Endothelial cell of umbilical vein (primary cell): ENCODE measurements around the gene BMP10. TPM values are rescaled to one million over a fixed set of nuclear protein-coding genes. Genes with fewer than 3 reads are reported as not detected.

Experiments
- BruUV-seq: library from RNA; stranded (reverse); fragments of 400-500 nt; replicated peaks from 2 replicates; lab custom pipeline; 2021; lab: Mats Ljungman, UMichigan
- CTCF ChIA-PET: fragments of 300-600, 350-600 bp; sonication (Branson Sonifier 250); formaldehyde crosslinking; loops from one replicate; lab custom pipeline; 2021; ENCODE audit warnings: antibody characterized with exemption, inconsistent platforms; lab: Charles Lee
- POLR2A ChIA-PET: fragments of 300-600, 350-600 bp; sonication (Branson Sonifier 250); formaldehyde crosslinking; loops from one replicate; lab custom pipeline; 2021; ENCODE audit warnings: antibody characterized with exemption, inconsistent platforms; lab: Charles Lee
- DNase-seq: peaks from one replicate; pipeline ENCODE4 v3.0.0-alpha.2; 2011; ENCODE audit warnings: low read depth, low spot score
- FAIRE-seq: peaks from 2 replicates; lab custom pipeline; 2011; peaks lifted over from hg19 to GRCh38; lab: Jason Lieb, UNC
- H2AFZ ChIP-seq: 2 replicates; pipeline ENCODE4 v1.6.0; 2012; ENCODE audit warnings: low read depth, low read length, control low read depth, inconsistent platforms
- H3K27ac ChIP-seq: 2 replicates; pipeline ENCODE4 v1.5.1; 2011; ENCODE audit warnings: low read depth, mild to moderate bottlenecking, control low read depth, low read length, moderate library complexity; ENCODE audit not compliant: insufficient read depth
- H3K27me3 ChIP-seq, 2 experiments: 2 replicates each; pipeline versions ENCODE4 v1.6.0 to v1.6.1; 2011; ENCODE audit warnings: low read length in 2 of 2, mixed read lengths in 1 of 2; ENCODE audit not compliant: control insufficient read depth in 2 of 2, insufficient read depth in 2 of 2
- H3K36me3 ChIP-seq, 2 experiments: 2 replicates in 1 of 2; 3 replicates in 1 of 2; pipeline ENCODE4 v1.5.1; 2011; ENCODE audit warnings: low read length in 2 of 2, mild to moderate bottlenecking in 1 of 2, moderate library complexity in 1 of 2; ENCODE audit not compliant: control insufficient read depth in 2 of 2, insufficient read depth in 2 of 2; ENCODE audit errors: extremely low read depth in 1 of 2
- H3K4me1 ChIP-seq: 3 replicates; pipeline ENCODE4 v1.5.1; 2011; ENCODE audit warnings: mild to moderate bottlenecking, low read length; ENCODE audit not compliant: control insufficient read depth, insufficient read depth; ENCODE audit errors: extremely low read depth
- H3K4me2 ChIP-seq: 2 replicates; pipeline ENCODE4 v1.6.1; 2011; ENCODE audit warnings: low read length, control low read depth, mixed read lengths; ENCODE audit not compliant: insufficient read depth
- H3K4me3 ChIP-seq, 3 experiments: fragments of 200-600 bp in 1 of 3; sonication (generic), shearing (Covaris generic) in 1 of 3; replicated peaks in 1 of 3; 2 replicates each; pipeline ENCODE4 v1.5.1; 2011 to 2016; ENCODE audit warnings: control low read depth in 3 of 3, low read length in 3 of 3, mild to moderate bottlenecking in 2 of 3, inconsistent platforms in 1 of 3, low read depth in 1 of 3, moderate library complexity in 1 of 3; ENCODE audit not compliant: insufficient read depth in 1 of 3
- H3K79me2 ChIP-seq: 2 replicates; pipeline ENCODE4 v1.6.0; 2012; ENCODE audit warnings: low read length, inconsistent platforms; ENCODE audit not compliant: control insufficient read depth, insufficient read depth
- H3K9ac ChIP-seq: replicated peaks from 2 replicates; pipeline ENCODE3; 2011; ENCODE audit warnings: low read length, control low read depth; ENCODE audit not compliant: insufficient read depth; ENCODE audit errors: extremely low read depth
- H3K9me1 ChIP-seq: replicated peaks from 3 replicates; pipeline ENCODE4 v1.6.0; 2011; ENCODE audit warnings: mild to moderate bottlenecking, low read length; ENCODE audit not compliant: control insufficient read depth, insufficient read depth; ENCODE audit errors: extremely low read depth
- H3K9me3 ChIP-seq: replicated peaks from 2 replicates; pipeline ENCODE4 v1.5.1; 2012; ENCODE audit warnings: low read length, inconsistent platforms; ENCODE audit not compliant: control insufficient read depth, insufficient read depth
- H4K20me1 ChIP-seq: replicated peaks from 2 replicates; pipeline ENCODE3; 2011; ENCODE audit warnings: mild to moderate bottlenecking, low read length; ENCODE audit not compliant: control insufficient read depth, insufficient read depth; ENCODE audit errors: extremely low read depth
- CTCF ChIP-seq, 2 donors: IDR thresholded peaks; 1 replicate in 1 of 2; 2 replicates in 1 of 2; pipeline ENCODE4 v1.5.1; 2011; ENCODE audit warnings: low read length in 2 of 2, mild to moderate bottlenecking in 2 of 2, moderate library complexity in 2 of 2, control low read depth in 1 of 2, inconsistent platforms in 1 of 2, low read depth in 1 of 2; ENCODE audit not compliant: insufficient read depth in 1 of 2; ENCODE audit errors: extremely low read depth in 1 of 2
- EZH2 ChIP-seq: IDR thresholded peaks from 2 replicates; pipeline ENCODE4 v1.6.1; 2012; ENCODE audit warnings: borderline replicate concordance, low read depth, mild to moderate bottlenecking, moderate library complexity, low read length, inconsistent platforms; ENCODE audit not compliant: severe bottlenecking
- FOS ChIP-seq: IDR thresholded peaks from 2 replicates; pipeline ENCODE4 v1.6.1; 2011; ENCODE audit warnings: mild to moderate bottlenecking, low read length, moderate library complexity, borderline replicate concordance; ENCODE audit not compliant: insufficient read depth
- GATA2 ChIP-seq: IDR thresholded peaks from 2 replicates; pipeline ENCODE4 v1.7.0; 2011; ENCODE audit warnings: low read depth, mild to moderate bottlenecking, moderate library complexity, mixed read lengths, low read length; ENCODE audit not compliant: insufficient read length, insufficient read depth
- JUN ChIP-seq: IDR thresholded peaks from 2 replicates; pipeline ENCODE4 v1.6.1; 2011; ENCODE audit warnings: borderline replicate concordance, low read depth; ENCODE audit not compliant: insufficient read length, insufficient read depth
- MAX ChIP-seq: IDR thresholded peaks from 2 replicates; pipeline ENCODE4 v1.6.1; 2011; ENCODE audit not compliant: insufficient read depth, insufficient read length
- MYC ChIP-seq: IDR thresholded peaks from one replicate; pipeline ENCODE4 v1.6.1; 2011; ENCODE audit warnings: mild to moderate bottlenecking, low read depth, low read length
- POLR2A ChIP-seq: IDR thresholded peaks from 2 replicates; pipeline ENCODE4 v1.6.1; 2012; ENCODE audit warnings: low read depth, mild to moderate bottlenecking, control low read depth, low read length
- POLR2AphosphoS5 ChIP-seq: IDR thresholded peaks from 2 replicates; pipeline ENCODE4 v1.6.1; 2012; ENCODE audit warnings: low read depth, mild to moderate bottlenecking, control low read depth, low read length, moderate library complexity; ENCODE audit not compliant: insufficient read depth
- dilution Hi-C: fragments of 300-500 bp; cut with MboI; formaldehyde crosslinking; loops from one replicate; pipeline ENCODE4 v1.15.0; 2019; ENCODE audit warnings: low sequenced_read_pairs; ENCODE audit not compliant: extremely low pct_ligation_motif_present
- intact Hi-C: fragments of 100-400 bp; cut with micrococcal nuclease; formaldehyde crosslinking; loops from one replicate; pipeline ENCODE4 v1.10.0; 2022
- polyA plus RNA-seq, 4 experiments: library from polyadenylated mRNA; depleted of rRNA in 3 of 4; stranded (reverse) in 3 of 4; unstranded in 1 of 4; fragments of >200 nt; gene quantifications; 2 replicates each; pipeline versions ENCODE4 v1.2.1 to v1.2.3, GENCODE V29; 2011 to 2012; ENCODE audit warnings: missing spikeins in 1 of 4
- total RNA-seq: library from RNA; stranded (reverse); gene quantifications from 2 replicates; pipeline ENCODE4 v1.2.3, GENCODE V29; 2021

BMP10 gene
- total and polyA plus RNA-seq, 2 donors (not counting 3 experiments of a cell fraction or from before 2014, with no cell fraction given), result not detected

- no peak for DNase-seq
- Histone ChIP-seq H3K4me1 (peaks cover 20% of the 10 kb centered on the region), H3K36me3 (no peaks in the 10 kb centered on the region), H3K9ac (no peak overlapping the region), H4K20me1 (no peaks in the 10 kb centered on the region), H3K9me1 (no peaks in the 10 kb centered on the region), H3K4me2 (no peak overlapping the region), H3K79me2 (no peaks in the 10 kb centered on the region), H3K4me3 (no peak overlapping the region), H2AFZ (no peak overlapping the region), H3K27ac (no peak overlapping the region), H3K9me3 (no peaks in the 10 kb centered on the region), H3K27me3 (no peaks in the 10 kb centered on the region)
- ChIA-PET CTCF (no interaction called here), POLR2A (no interaction called here)
- BruUV-seq, result no TSS peak
- TF ChIP-seq POLR2A (no peak), EZH2 (no peak), MYC (no peak), JUN (no peak), POLR2AphosphoS5 (no peak), FOS (no peak), CTCF (IDR thresholded peaks at IDR 0.05; ENCODE audit: extremely low read depth in 1 of 2, insufficient read depth in 1 of 2, low read depth in 1 of 2, low read length in 2 of 2) (no peak), MAX (no peak), GATA2 (no peak)
- intact Hi-C loops (no loop called here), dilution Hi-C loops (no loop called here)
- FAIRE-seq, result no peak
Measured at GRCh38 chr2:68825866-68826265, 45.3 kb downstream of the BMP10 start.
